GM12892 (cell line): ENCODE results near the gene PIM3.

Experiments used
- POLR2A ChIP-seq: IDR thresholded peaks from 2 replicates; pipeline ENCODE4 v1.6.1; 2011; ENCODE audit warnings: low read depth, low read length, control low read depth
- POLR2AphosphoS5 ChIP-seq: IDR thresholded peaks from 2 replicates; pipeline ENCODE4 v1.6.1; 2011; ENCODE audit warnings: low read depth, low read length, control low read depth
- TAF1 ChIP-seq: IDR thresholded peaks from 2 replicates; pipeline ENCODE4 v1.6.1; 2011; ENCODE audit warnings: low read depth, mild to moderate bottlenecking, control low read depth, low read length, borderline replicate concordance

DNA sequence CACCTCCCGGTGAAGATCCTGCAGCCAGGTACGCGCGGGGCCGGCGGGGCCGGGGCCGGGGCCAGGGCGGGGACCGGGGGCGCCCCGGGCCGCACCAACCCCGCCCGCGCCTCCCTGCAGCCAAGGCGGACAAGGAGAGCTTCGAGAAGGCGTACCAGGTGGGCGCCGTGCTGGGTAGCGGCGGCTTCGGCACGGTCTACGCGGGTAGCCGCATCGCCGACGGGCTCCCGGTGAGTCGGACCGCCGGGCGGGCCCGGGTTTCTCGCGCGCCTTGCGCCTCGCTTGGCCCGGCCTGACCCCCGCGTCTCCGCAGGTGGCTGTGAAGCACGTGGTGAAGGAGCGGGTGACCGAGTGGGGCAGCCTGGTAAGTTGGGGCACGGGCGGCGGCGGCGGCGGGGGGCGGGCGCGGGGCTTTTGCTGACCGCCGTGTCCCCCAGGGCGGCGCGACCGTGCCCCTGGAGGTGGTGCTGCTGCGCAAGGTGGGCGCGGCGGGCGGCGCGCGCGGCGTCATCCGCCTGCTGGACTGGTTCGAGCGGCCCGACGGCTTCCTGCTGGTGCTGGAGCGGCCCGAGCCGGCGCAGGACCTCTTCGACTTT, 531 bp downstream of the PIM3 start:
- no peak for TF ChIP-seq POLR2A
- no peak for TF ChIP-seq TAF1
- TF ChIP-seq POLR2AphosphoS5: no peak
